GM12878 (cell line): ENCODE measurements around the gene MAP4K4. TPM values are rescaled to one million over a fixed set of nuclear protein-coding genes. Genes with fewer than 3 reads are reported as not detected.

Source experiments
- ATAC-seq: fragments of 200-7000 bp; cut with Tn5 transposase; 3 replicates; pipeline ENCODE4 v1.9.1; 2020; ENCODE audit warnings: mild to moderate bottlenecking, moderate library complexity
- BruUV-seq: library from RNA; stranded (reverse); fragments of 400-500 nt; replicated peaks from 2 replicates; lab custom pipeline; 2021; lab: Mats Ljungman, UMichigan
- CTCF ChIA-PET: fragments of 300-600 bp; sonication (Branson Sonifier 250); formaldehyde crosslinking; extraction: SDS; loops from one replicate; lab custom pipeline; 2021; ENCODE audit warnings: inconsistent platforms; lab: Yijun Ruan, JAX
- POLR2A ChIA-PET: fragments of 350-600 bp; formaldehyde crosslinking; extraction: SDS; loops from one replicate; lab custom pipeline; 2021; ENCODE audit warnings: inconsistent platforms; lab: Charles Lee
- RAD21 ChIA-PET: fragments of 300-600 bp; sonication (Branson Sonifier 250); formaldehyde crosslinking; loops from one replicate; lab custom pipeline; 2023; ENCODE audit warnings: antibody characterized with exemption; ENCODE audit not compliant: unreplicated experiment; lab: Charles Lee
- SMC1A ChIA-PET: fragments of 300-600 bp; sonication (Branson Sonifier 250); formaldehyde crosslinking; loops from one replicate; lab custom pipeline; 2023; ENCODE audit not compliant: unreplicated experiment, uncharacterized antibody; lab: Charles Lee
- DNase-seq: peaks from one replicate; pipeline ENCODE4 v3.0.0-alpha.2; 2011; ENCODE audit warnings: low read depth, low spot score
- FAIRE-seq: peaks from 3 replicates; lab custom pipeline; 2011; peaks lifted over from hg19 to GRCh38; lab: Jason Lieb, UNC
- H2AFZ ChIP-seq: 2 replicates; pipeline ENCODE4 v1.6.0; 2011; ENCODE audit warnings: low read depth, low read length, control low read depth; ENCODE audit not compliant: control insufficient read depth
- H3K27ac ChIP-seq: 2 replicates; pipeline ENCODE4 v1.5.1; 2011; ENCODE audit warnings: control low read depth; ENCODE audit not compliant: control insufficient read depth, insufficient read depth
- H3K27me3 ChIP-seq, 2 experiments: replicated peaks in 1 of 2; 2 replicates each; pipeline versions ENCODE4 v1.6.0 to v1.6.1; 2011; ENCODE audit warnings: low read length in 1 of 2; ENCODE audit not compliant: control insufficient read depth in 2 of 2, insufficient read depth in 2 of 2
- H3K36me3 ChIP-seq, 2 experiments: 2 replicates each; pipeline ENCODE4 v1.5.1; 2011; ENCODE audit warnings: low read length in 1 of 2; ENCODE audit not compliant: control insufficient read depth in 2 of 2, insufficient read depth in 2 of 2
- H3K4me1 ChIP-seq: 2 replicates; pipeline ENCODE4 v1.6.1; 2011; ENCODE audit warnings: mild to moderate bottlenecking, low read length, moderate library complexity, mixed read lengths; ENCODE audit not compliant: control insufficient read depth, insufficient read depth
- H3K4me2 ChIP-seq: 2 replicates; pipeline ENCODE4 v1.6.0; 2011; ENCODE audit warnings: control low read depth; ENCODE audit not compliant: control insufficient read depth, insufficient read depth
- H3K4me3 ChIP-seq: fragments of 200-600 bp; sonication (generic); 2 replicates; pipeline ENCODE4 v1.5.1; 2016
- H3K79me2 ChIP-seq: 2 replicates; pipeline ENCODE4 v1.6.0; 2011; ENCODE audit warnings: low read length; ENCODE audit not compliant: control insufficient read depth, insufficient read depth
- H3K9ac ChIP-seq: 2 replicates; pipeline ENCODE4 v1.8.0; 2011; ENCODE audit warnings: low read length, control low read depth, mixed read lengths; ENCODE audit not compliant: control insufficient read depth, insufficient read depth
- H3K9me3 ChIP-seq: replicated peaks from 3 replicates; pipeline ENCODE4 v1.5.1; 2011; ENCODE audit warnings: mild to moderate bottlenecking, low read length; ENCODE audit not compliant: control insufficient read depth, insufficient read depth
- H4K20me1 ChIP-seq: 2 replicates; pipeline ENCODE4 v1.6.0; 2011; ENCODE audit not compliant: control insufficient read depth, insufficient read depth
- ASH2L ChIP-seq: fragments of 300-600, 200-600 bp; sonication (generic); IDR thresholded peaks from 2 replicates; pipeline ENCODE4 v1.6.1; 2017; ENCODE audit warnings: low read depth, mild to moderate bottlenecking, borderline replicate concordance
- CBX5 ChIP-seq: sonication (generic); IDR thresholded peaks from 2 replicates; pipeline ENCODE4 v1.6.1; 2016; ENCODE audit warnings: low read depth, moderate library complexity, mild to moderate bottlenecking, inconsistent platforms
- HCFC1 ChIP-seq: fragments of 150-350 bp; IDR thresholded peaks from 2 replicates; pipeline ENCODE4 v1.6.1; 2014; ENCODE audit warnings: low read length
- KAT2A ChIP-seq: conservative IDR thresholded peaks from 2 replicates; pipeline ENCODE4 v1.6.1; 2011; ENCODE audit warnings: low read depth, low read length; ENCODE audit not compliant: control insufficient read depth
- PBX3 ChIP-seq: IDR thresholded peaks from 2 replicates; pipeline ENCODE4 v1.6.1; 2011; ENCODE audit warnings: mild to moderate bottlenecking, low read depth, low read length, moderate library complexity; ENCODE audit not compliant: insufficient replicate concordance
- SMAD5 ChIP-seq: IDR thresholded peaks from 2 replicates; pipeline ENCODE4 v1.6.1; 2016; ENCODE audit warnings: antibody characterized with exemption, low read depth
- SRF ChIP-seq, 2 experiments: IDR thresholded peaks; 2 replicates each; pipeline ENCODE4 v1.6.1; 2011; ENCODE audit warnings: low read depth in 2 of 2, low read length in 2 of 2, mild to moderate bottlenecking in 1 of 2, moderate library complexity in 1 of 2
- TARDBP ChIP-seq: IDR thresholded peaks from 2 replicates; pipeline ENCODE4 v1.6.1; 2016; ENCODE audit warnings: borderline replicate concordance
- WGBS: methylation state at CpG from one replicate; pipeline ENCODE4 v1.1.6; 2016; ENCODE audit warnings: low lambda C conversion rate; ENCODE audit not compliant: insufficient replicate concordance, insufficient coverage; ENCODE audit errors: missing lambda C conversion rate; 5-methylcytosine and 5-hydroxymethylcytosine counted together
- in situ Hi-C: fragments of 300-500 bp; cut with MboI; formaldehyde crosslinking; loops from 9 replicates; pipeline ENCODE4 v1.14.3; 2018; ENCODE audit warnings: mixed read lengths
- intact Hi-C: fragments of 100-400 bp; cut with micrococcal nuclease; formaldehyde crosslinking; loops from one replicate; pipeline ENCODE4 v1.14.2; 2022; ENCODE audit not compliant: unreplicated experiment
- polyA plus RNA-seq, 11 experiments: library from polyadenylated mRNA; depleted of rRNA in 4 of 11; unstranded in 6 of 11; stranded (reverse) in 5 of 11; fragments of >200 nt; fragmentation: Nextera tagmentation in 4 of 11; fragmentation: Illumina TruSeq in 1 of 11; extraction: Ambion mirVana in 4 of 11; extraction: Trizol in 1 of 11; gene quantifications; 1 replicate in 1 of 11; 2 replicates in 10 of 11; pipeline versions ENCODE4 v1.2.1 to v1.2.3, GENCODE V29; 2011 to 2016; ENCODE audit warnings: inconsistent platforms in 2 of 11, missing spikeins in 2 of 11, low read depth in 1 of 11
- total RNA-seq, 4 experiments: library from RNA; depleted of rRNA in 3 of 4; stranded (reverse); fragments of >200 nt in 3 of 4; fragmentation: Illumina TruSeq in 1 of 4; extraction: Trizol in 1 of 4; gene quantifications; 2 replicates each; pipeline versions ENCODE4 v1.2.1 to v1.2.3, GENCODE V29; 2013 to 2021

Gene MAP4K4
- total and polyA plus RNA-seq, 10 of the 15 experiments (the other 5 are each of a cell fraction or from before 2014, with no cell fraction given), result 1.9 to 50.4 (median 9.7) TPM

GRCh38 chr2:101854877-101855276 lies 157.4 kb downstream of the MAP4K4 start:
- FAIRE-seq (no peak), DNase-seq (no peak), ATAC-seq (no peak)
- 49% methylated on average over 4 of the region's 4 CpGs for WGBS
- Histone ChIP-seq H4K20me1 (no peaks in the 10 kb centered on the region), H3K36me3 (no peaks in the 10 kb centered on the region), H3K79me2 (no peaks in the 10 kb centered on the region), H3K9ac (no peak overlapping the region), H3K4me3 (no peak overlapping the region), H3K4me1 (no peaks in the 10 kb centered on the region), H3K4me2 (no peak overlapping the region), H3K27me3 (no peaks in the 10 kb centered on the region), H2AFZ (no peak overlapping the region), H3K27ac (no peak overlapping the region), H3K9me3 (no peaks in the 10 kb centered on the region)
- CTCF ChIA-PET, result interaction anchor here (0.8 to 0.9 kb wide), 2 partner anchors 29 to 85 kb away, joined by 3 read pairs; no protein-coding TSS in a partner anchor
- in situ Hi-C loops (no loop called here), intact Hi-C loops (no loop called here)
- SMC1A ChIA-PET, result interaction anchor here (1.0 kb wide), 1 partner anchor 18 kb away, joined by 3 read pairs; no protein-coding TSS in a partner anchor
- no TSS peak for BruUV-seq
- RAD21 ChIA-PET, result interaction anchor here (1.3 kb wide), 1 partner anchor 27 kb away, joined by 3 read pairs; no protein-coding TSS in a partner anchor
- TF ChIP-seq TARDBP (no peak), SRF (IDR thresholded peaks at IDR 0.05; ENCODE audit: low read depth in 2 of 2, low read length in 2 of 2) (no peak), HCFC1 (no peak)
- POLR2A ChIA-PET, result no interaction called here

- CTCF ChIA-PET, result no interaction called here
- no TSS peak for BruUV-seq
- RAD21 ChIA-PET, result no interaction called here
These were observed 158.3 kb downstream of the MAP4K4 start for GRCh38 chr2:101855776-101856175.

More at GRCh38 chr2:101855776-101856175, 158.3 kb downstream of the MAP4K4 start:
- DNase-seq (no peak), FAIRE-seq (no peak), ATAC-seq (no peak)
- 77% methylated on average over 9 of the region's 9 CpGs for WGBS
- Histone ChIP-seq H3K4me3 (no peak overlapping the region), H3K4me2 (no peak overlapping the region), H3K4me1 (no peaks in the 10 kb centered on the region), H3K79me2 (no peaks in the 10 kb centered on the region), H3K36me3 (no peaks in the 10 kb centered on the region), H4K20me1 (no peaks in the 10 kb centered on the region), H2AFZ (no peak overlapping the region), H3K27me3 (no peaks in the 10 kb centered on the region), H3K27ac (no peak overlapping the region), H3K9ac (no peak overlapping the region), H3K9me3 (no peaks in the 10 kb centered on the region)
- intact Hi-C loops, result no loop called here
- no peak for TF ChIP-seq KAT2A
- TF ChIP-seq SMAD5, result no peak
- TF ChIP-seq PBX3, result no peak
- TF ChIP-seq ASH2L, result no peak
- TF ChIP-seq CBX5, result no peak
- in situ Hi-C loops, result no loop called here
- ChIA-PET POLR2A (no interaction called here), SMC1A (no interaction called here)
